ENCODE data around the gene STARD3. TPM values are rescaled to one million over a fixed set of nuclear protein-coding genes. Genes with fewer than 3 reads are reported as not detected.
A peak's percentile ranks its signal among the peaks of the same experiment; 100 is the strongest.
"Not testable (repeated sequence)": the region's sequence is repeated elsewhere in the genome, so short reads cannot be mapped to it uniquely, and the experiment has no call there.

Gene STARD3
- total RNA-seq, 1 donor from 2014 or later, result 51.2 TPM

- no peaks in the 10 kb centered on the region for H3K27me3 ChIP-seq (ENCODE audit: insufficient read depth, low read length)
- H3K4me3 ChIP-seq (ENCODE audit: insufficient read depth, low read depth, low read length), result no peak overlapping the region
- TF ChIP-seq CTCF (IDR thresholded peaks at IDR 0.05; ENCODE audit: insufficient read depth, low read depth, low read length) (no peak), EZH2 (IDR thresholded peaks at IDR 0.05; ENCODE audit: insufficient read depth, low read length) (no peak)
- H2AFZ ChIP-seq (ENCODE audit: low read depth, low read length), result no peak overlapping the region
- no peak overlapping the region for H3K4me3 Mint-ChIP-seq (ENCODE audit: unreplicated experiment)
- no peaks in the 10 kb centered on the region for H3K4me1 Mint-ChIP-seq (ENCODE audit: low read depth, unreplicated experiment)
- FAIRE-seq (no peak), DNase-seq (ENCODE audit: low read depth) (no peak)
- H3K9ac ChIP-seq (ENCODE audit: low read length), result no peak overlapping the region
- H3K27me3 Mint-ChIP-seq (ENCODE audit: low read depth, unreplicated experiment), result no peaks in the 10 kb centered on the region
- H3K4me2 ChIP-seq (ENCODE audit: low read length), result no peak overlapping the region
- peaks cover 28% of the 10 kb centered on the region for H4K20me1 ChIP-seq (ENCODE audit: insufficient read depth, low read length)
- H3K4me1 ChIP-seq (ENCODE audit: insufficient read depth, low read length), result peaks cover 3% of the 10 kb centered on the region
- H3K36me3 ChIP-seq (ENCODE audit: insufficient read depth, low read length), result peaks cover 17% of the 10 kb centered on the region
- peak overlapping the region; percentile 58 for H3K27ac Mint-ChIP-seq (ENCODE audit: unreplicated experiment)
- H3K79me2 ChIP-seq (ENCODE audit: insufficient read depth, low read length), result peaks cover 13% of the 10 kb centered on the region
- H3K27ac ChIP-seq (ENCODE audit: low read depth, low read length), result no peak overlapping the region
- H3K9me3 Mint-ChIP-seq (ENCODE audit: unreplicated experiment), result no peaks in the 10 kb centered on the region
- no peaks in the 10 kb centered on the region for H3K9me3 ChIP-seq (ENCODE audit: insufficient read depth, low read depth, low read length)
- H3K36me3 Mint-ChIP-seq (ENCODE audit: low read depth, unreplicated experiment), result peaks cover 13% of the 10 kb centered on the region
Measured at GRCh38 chr17:39709998-39710964, 73.3 kb downstream of the STARD3 start.

DNA sequence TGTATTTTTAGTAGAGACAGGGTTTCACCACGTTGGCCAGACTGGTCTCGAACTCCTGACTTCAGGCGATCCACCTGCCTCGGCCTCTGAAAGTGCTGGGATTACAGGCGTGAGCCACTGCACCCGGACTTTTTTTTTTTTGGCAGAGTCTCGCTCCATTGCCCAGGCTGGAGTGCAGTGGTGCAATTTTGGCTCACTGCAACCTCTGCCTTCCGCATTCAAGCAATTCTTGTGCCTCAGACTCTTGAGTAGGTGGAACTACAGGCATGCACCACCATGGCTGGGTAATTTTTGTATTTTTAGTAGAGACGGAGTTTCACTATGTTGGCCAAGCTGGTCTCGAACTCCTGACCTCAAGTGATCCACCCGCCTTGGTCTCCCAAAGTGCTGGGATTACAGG is 74.1 kb downstream of the STARD3 start:
- peaks cover 17% of the 10 kb centered on the region for H3K36me3 ChIP-seq (ENCODE audit: insufficient read depth, low read length)
- not testable (repeated sequence) for H3K4me2 ChIP-seq (ENCODE audit: low read length); FAIRE-seq; H3K27ac Mint-ChIP-seq (ENCODE audit: unreplicated experiment); H3K4me3 Mint-ChIP-seq (ENCODE audit: unreplicated experiment); H3K27me3 Mint-ChIP-seq (ENCODE audit: low read depth, unreplicated experiment); H3K9ac ChIP-seq (ENCODE audit: low read length); H3K27ac ChIP-seq (ENCODE audit: low read depth, low read length); DNase-seq (ENCODE audit: low read depth); H3K27me3 ChIP-seq (ENCODE audit: insufficient read depth, low read length); H3K9me3 Mint-ChIP-seq (ENCODE audit: unreplicated experiment); H3K4me1 Mint-ChIP-seq (ENCODE audit: low read depth, unreplicated experiment); H3K79me2 ChIP-seq (ENCODE audit: insufficient read depth, low read length); H3K4me1 ChIP-seq (ENCODE audit: insufficient read depth, low read length); H2AFZ ChIP-seq (ENCODE audit: low read depth, low read length); H3K4me3 ChIP-seq (ENCODE audit: insufficient read depth, low read depth, low read length); H3K9me3 ChIP-seq (ENCODE audit: insufficient read depth, low read depth, low read length)
- H4K20me1 ChIP-seq (ENCODE audit: insufficient read depth, low read length), result peaks cover 20% of the 10 kb centered on the region
- H3K36me3 Mint-ChIP-seq (ENCODE audit: low read depth, unreplicated experiment), result peaks cover 13% of the 10 kb centered on the region

GRCh38 chr17:39711851-39712250 is 74.9 kb downstream of the STARD3 start:
- peaks cover 17% of the 10 kb centered on the region for H3K36me3 ChIP-seq (ENCODE audit: insufficient read depth, low read length)

More at GRCh38 chr17:39711851-39712250, 74.9 kb downstream of the STARD3 start:
- Mint-ChIP-seq H3K4me3 (ENCODE audit: unreplicated experiment) (no peak overlapping the region), H3K4me1 (ENCODE audit: low read depth, unreplicated experiment) (no peaks in the 10 kb centered on the region), H3K27ac (ENCODE audit: unreplicated experiment) (no peak overlapping the region), H3K27me3 (ENCODE audit: low read depth, unreplicated experiment) (no peaks in the 10 kb centered on the region), H3K9me3 (ENCODE audit: unreplicated experiment) (no peaks in the 10 kb centered on the region), H3K36me3 (ENCODE audit: low read depth, unreplicated experiment) (peaks cover 13% of the 10 kb centered on the region)
- Histone ChIP-seq H3K27ac (ENCODE audit: low read depth, low read length) (no peak overlapping the region), H3K4me1 (ENCODE audit: insufficient read depth, low read length) (no peaks in the 10 kb centered on the region), H3K4me2 (ENCODE audit: low read length) (no peak overlapping the region), H4K20me1 (ENCODE audit: insufficient read depth, low read length) (peaks cover 12% of the 10 kb centered on the region), H2AFZ (ENCODE audit: low read depth, low read length) (no peak overlapping the region), H3K9me3 (ENCODE audit: insufficient read depth, low read depth, low read length) (no peaks in the 10 kb centered on the region), H3K4me3 (ENCODE audit: insufficient read depth, low read depth, low read length) (no peak overlapping the region), H3K9ac (ENCODE audit: low read length) (no peak overlapping the region), H3K79me2 (ENCODE audit: insufficient read depth, low read length) (no peaks in the 10 kb centered on the region), H3K27me3 (ENCODE audit: insufficient read depth, low read length) (no peaks in the 10 kb centered on the region)
- no peak for DNase-seq (ENCODE audit: low read depth)
- TF ChIP-seq EZH2 (IDR thresholded peaks at IDR 0.05; ENCODE audit: insufficient read depth, low read length) (no peak), CTCF (IDR thresholded peaks at IDR 0.05; ENCODE audit: insufficient read depth, low read depth, low read length) (no peak)
- no peak for FAIRE-seq

Other genes with a start within 250 kb of the STARD3 start
- 18.3 and 21.6 TPM in 2 replicates for gene FBXL20, start 235.5 kb upstream of the STARD3 start, total RNA-seq
- 43.8 and 46.6 TPM in 2 replicates for gene MED1, start 185.9 kb upstream of the STARD3 start, total RNA-seq
- gene CDK12, start 175.7 kb upstream of the STARD3 start, total RNA-seq, result 55.7 and 56.6 TPM in 2 replicates
- not detected in 2 replicates for gene NEUROD2, start 29.2 kb upstream of the STARD3 start, total RNA-seq
- gene PPP1R1B, start 10.2 kb upstream of the STARD3 start, total RNA-seq, result 0.26 and 0.39 TPM in 2 replicates
- 0.98 and 1.4 TPM in 2 replicates for gene TCAP, start 28.2 kb downstream of the STARD3 start, total RNA-seq
- gene PNMT, start 31.3 kb downstream of the STARD3 start, total RNA-seq, result 0.59 and 1.5 TPM in 2 replicates
- gene PGAP3, start 50.9 kb downstream of the STARD3 start, total RNA-seq, result 12.2 and 15.6 TPM in 2 replicates
- gene ERBB2, start 62.9 kb downstream of the STARD3 start, total RNA-seq, result 64.0 and 70.4 TPM in 2 replicates
- 38.9 and 41.3 TPM in 2 replicates for gene MIEN1, start 93.4 kb downstream of the STARD3 start, total RNA-seq
- 1.8 and 3.3 TPM in 2 replicates for gene GRB7, start 100.8 kb downstream of the STARD3 start, total RNA-seq
- gene IKZF3, start 227.2 kb downstream of the STARD3 start, total RNA-seq, result 0.34 and 0.41 TPM in 2 replicates
- not detected in 2 replicates for gene ZPBP2, start 231.1 kb downstream of the STARD3 start, total RNA-seq